Measurements from ENCODE around the gene CEP85L. TPM values are rescaled to one million over a fixed set of nuclear protein-coding genes. Genes with fewer than 3 reads are reported as not detected.

The CEP85L gene
- total and polyA plus RNA-seq, 2 experiments from 2014 or later = 12.4 to 13.0 TPM

- Histone ChIP-seq H2AFZ (no peak overlapping the region), H4K20me1 (ENCODE audit: insufficient read depth) (no peaks in the 10 kb centered on the region), H3K9me2 (ENCODE audit: insufficient read depth) (no peaks in the 10 kb centered on the region), H3K79me2 (ENCODE audit: insufficient read depth) (no peaks in the 10 kb centered on the region), H3K4me2 (ENCODE audit: unreplicated experiment) (no peak overlapping the region), H3K27me3 (replicated peaks; ENCODE audit: insufficient read depth) (no peaks in the 10 kb centered on the region), H3F3A (ENCODE audit: insufficient read depth) (peaks cover 12% of the 10 kb centered on the region), H3K9ac (no peak overlapping the region), H3K9me3 (ENCODE audit: low read depth) (no peaks in the 10 kb centered on the region), H3K4me3 (no peak overlapping the region), H3K4me1 (ENCODE audit: insufficient read depth) (peaks cover 13% of the 10 kb centered on the region), H3K36me3 (ENCODE audit: low read depth) (no peaks in the 10 kb centered on the region), H3K27ac (no peak overlapping the region)
- TF ChIP-seq EZH2 (IDR thresholded peaks at IDR 0.05; ENCODE audit: insufficient read depth, poor library complexity, severe bottlenecking) (no peak), EZH2phosphoT487 (IDR thresholded peaks at IDR 0.05; ENCODE audit: insufficient read depth, low read depth) (no peak)
- WGBS, 2 experiments (ENCODE audit: low coverage in 1 of 2, low lambda C conversion rate in 2 of 2, missing lambda C conversion rate in 2 of 2) = 97 to 100% methylated on average over 1 of the region's 1 CpG
- DNase-seq = no peak
- in situ Hi-C loops (cut with MboI) = no loop called here
Observed at GRCh38 chr6:118674772-118675171, 23.4 kb upstream of the CEP85L start.

DNA sequence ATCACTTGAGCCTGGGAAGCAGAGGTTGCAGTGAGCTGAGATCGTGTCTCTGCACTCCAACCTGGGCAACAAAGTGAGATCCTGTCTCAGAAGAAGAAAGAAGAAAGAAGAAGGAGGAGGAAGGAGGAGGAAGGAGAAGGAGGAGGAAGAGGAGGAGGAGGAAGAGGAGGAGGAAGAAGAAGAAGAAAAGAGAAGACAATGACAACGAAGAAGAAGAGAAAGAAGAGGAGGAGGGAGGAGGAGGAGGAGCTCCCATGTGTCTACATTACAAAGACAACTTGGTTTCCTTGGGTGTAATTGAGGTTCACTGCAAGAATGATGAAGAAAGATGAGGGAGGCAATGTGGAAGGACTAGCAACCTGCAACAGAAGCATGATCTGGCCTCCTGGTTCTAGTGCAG, 21.3 kb upstream of the CEP85L start:
- in situ Hi-C loops (cut with MboI) = no loop called here
- TF ChIP-seq EZH2phosphoT487 (IDR thresholded peaks at IDR 0.05; ENCODE audit: insufficient read depth, low read depth) (no peak), EZH2 (IDR thresholded peaks at IDR 0.05; ENCODE audit: insufficient read depth, poor library complexity, severe bottlenecking) (no peak)
- no peak for DNase-seq
- no peaks in the 10 kb centered on the region for H3K9me2 ChIP-seq (ENCODE audit: insufficient read depth)
- H3K4me1 ChIP-seq (ENCODE audit: insufficient read depth) = peaks cover 15% of the 10 kb centered on the region
- no peaks in the 10 kb centered on the region for H3K27me3 ChIP-seq (replicated peaks; ENCODE audit: insufficient read depth)
- H3K4me3 ChIP-seq = no peak overlapping the region
- H3K4me2 ChIP-seq (ENCODE audit: unreplicated experiment) = no peak overlapping the region
- H3K36me3 ChIP-seq (ENCODE audit: low read depth) = no peaks in the 10 kb centered on the region
- H3K9ac ChIP-seq = no peak overlapping the region
- H3F3A ChIP-seq (ENCODE audit: insufficient read depth) = peaks cover 15% of the 10 kb centered on the region; the same call in 1 of the 2 replicates
- H2AFZ ChIP-seq = no peak overlapping the region
- H3K9me3 ChIP-seq (ENCODE audit: low read depth) = no peaks in the 10 kb centered on the region
- H3K27ac ChIP-seq = no peak overlapping the region
- H4K20me1 ChIP-seq (ENCODE audit: insufficient read depth) = no peaks in the 10 kb centered on the region
- 79 to 94% methylated on average over 2 of the region's 2 CpGs for WGBS, 2 experiments (ENCODE audit: low coverage in 1 of 2, low lambda C conversion rate in 2 of 2, missing lambda C conversion rate in 2 of 2)
- no peaks in the 10 kb centered on the region for H3K79me2 ChIP-seq (ENCODE audit: insufficient read depth)

- no peaks in the 10 kb centered on the region for H3K79me2 ChIP-seq (ENCODE audit: insufficient read depth)
- in situ Hi-C loops (cut with MboI) = no loop called here
- 92 to 97% methylated on average over 1 of the region's 1 CpG for WGBS, 2 experiments (ENCODE audit: low coverage in 1 of 2, low lambda C conversion rate in 2 of 2, missing lambda C conversion rate in 2 of 2)
- TF ChIP-seq EZH2 (IDR thresholded peaks at IDR 0.05; ENCODE audit: insufficient read depth, poor library complexity, severe bottlenecking) = no peak
- no peak for TF ChIP-seq EZH2phosphoT487 (IDR thresholded peaks at IDR 0.05; ENCODE audit: insufficient read depth, low read depth)
- no peak overlapping the region for H2AFZ ChIP-seq
- no peaks in the 10 kb centered on the region for H3K9me3 ChIP-seq (ENCODE audit: low read depth)
- no peak overlapping the region for H3K4me2 ChIP-seq (ENCODE audit: unreplicated experiment)
- no peak overlapping the region for H3K27ac ChIP-seq
- no peaks in the 10 kb centered on the region for H3K27me3 ChIP-seq (replicated peaks; ENCODE audit: insufficient read depth)
- H3K9me2 ChIP-seq (ENCODE audit: insufficient read depth) = no peaks in the 10 kb centered on the region
- no peak for DNase-seq
- peaks cover 20% of the 10 kb centered on the region; the same call in 1 of the 2 replicates for H3F3A ChIP-seq (ENCODE audit: insufficient read depth)
- H3K4me3 ChIP-seq = no peak overlapping the region
- no peaks in the 10 kb centered on the region for H3K36me3 ChIP-seq (ENCODE audit: low read depth)
- no peaks in the 10 kb centered on the region for H4K20me1 ChIP-seq (ENCODE audit: insufficient read depth)
- H3K4me1 ChIP-seq (ENCODE audit: insufficient read depth) = peaks cover 21% of the 10 kb centered on the region
- H3K9ac ChIP-seq = no peak overlapping the region
Observed at GRCh38 chr6:118669561-118669960, 18.2 kb upstream of the CEP85L start.

DNA sequence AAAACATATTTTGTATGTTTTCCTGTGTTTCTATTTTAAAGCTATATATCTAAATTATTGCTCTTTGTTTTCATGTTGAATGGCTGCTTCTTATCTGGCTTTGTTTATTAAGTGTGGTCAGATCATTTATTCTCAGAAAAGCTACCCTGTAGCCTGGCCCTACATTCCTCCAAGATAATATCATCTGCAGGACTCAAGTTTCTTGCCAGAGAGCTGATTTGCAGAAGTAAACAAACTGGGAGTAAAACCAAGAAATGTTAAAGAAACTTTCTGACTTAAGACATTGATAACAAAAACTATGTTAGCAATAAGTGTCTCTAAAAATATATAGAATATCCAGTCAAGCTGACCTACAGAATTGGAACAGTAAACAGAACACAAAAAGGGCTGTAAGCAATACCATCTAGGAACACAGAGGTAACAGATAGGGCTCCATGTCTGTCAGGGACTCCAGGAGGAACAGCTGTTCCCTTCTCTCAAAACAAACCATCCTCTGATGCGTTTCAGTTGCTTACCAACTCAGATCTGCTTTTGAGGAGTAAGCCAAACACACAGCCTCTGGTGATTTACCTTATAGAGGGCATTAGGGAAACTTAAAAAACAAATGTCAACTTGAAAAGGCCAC, 17.5 kb upstream of the CEP85L start:
- no peak overlapping the region for H3K9ac ChIP-seq

More for the DNA sequence above, 17.5 kb upstream of the CEP85L start:
- Histone ChIP-seq H3K9me3 (ENCODE audit: low read depth) (no peaks in the 10 kb centered on the region), H3K4me3 (no peak overlapping the region), H3K4me1 (ENCODE audit: insufficient read depth) (peaks cover 21% of the 10 kb centered on the region), H3K79me2 (ENCODE audit: insufficient read depth) (no peaks in the 10 kb centered on the region), H3K27me3 (replicated peaks; ENCODE audit: insufficient read depth) (no peaks in the 10 kb centered on the region), H4K20me1 (ENCODE audit: insufficient read depth) (no peaks in the 10 kb centered on the region), H2AFZ (no peak overlapping the region), H3K36me3 (ENCODE audit: low read depth) (no peaks in the 10 kb centered on the region), H3K9me2 (ENCODE audit: insufficient read depth) (no peaks in the 10 kb centered on the region), H3K4me2 (ENCODE audit: unreplicated experiment) (no peak overlapping the region), H3F3A (ENCODE audit: insufficient read depth) (peaks cover 20% of the 10 kb centered on the region; the same call in 1 of the 2 replicates), H3K27ac (no peak overlapping the region)
- peak; percentile 57 for DNase-seq
- 89% methylated on average over 1 of the region's 1 CpG for WGBS, 2 experiments (ENCODE audit: low coverage in 1 of 2, low lambda C conversion rate in 2 of 2, missing lambda C conversion rate in 2 of 2)
- in situ Hi-C loops (cut with MboI) = no loop called here
- TF ChIP-seq EZH2 (IDR thresholded peaks at IDR 0.05; ENCODE audit: insufficient read depth, poor library complexity, severe bottlenecking) (no peak), EZH2phosphoT487 (IDR thresholded peaks at IDR 0.05; ENCODE audit: insufficient read depth, low read depth) (no peak)
